Uterus (tissue), 2 donors: ENCODE data around the gene IL37.

Experiments
- POLR2A ChIP-seq, 2 donors: fragments of 450-650 bp; IDR thresholded peaks; one replicate each; pipeline ENCODE4 v1.6.1; 2016; ENCODE audit warnings: antibody characterized with exemption in 2 of 2, mild to moderate bottlenecking in 1 of 2, moderate library complexity in 1 of 2
- TF ChIP-seq, protein P1 (sequence below), 4 experiments: fragments of 200-600 bp in 2 of 4; fragments of 450-650 bp in 2 of 4; sonication (generic) in 2 of 4; IDR thresholded peaks; one replicate each; pipeline ENCODE4 v1.5.1; 2016 to 2019; ENCODE audit warnings: antibody characterized with exemption in 4 of 4, mild to moderate bottlenecking in 2 of 4, moderate library complexity in 1 of 4

DNA sequence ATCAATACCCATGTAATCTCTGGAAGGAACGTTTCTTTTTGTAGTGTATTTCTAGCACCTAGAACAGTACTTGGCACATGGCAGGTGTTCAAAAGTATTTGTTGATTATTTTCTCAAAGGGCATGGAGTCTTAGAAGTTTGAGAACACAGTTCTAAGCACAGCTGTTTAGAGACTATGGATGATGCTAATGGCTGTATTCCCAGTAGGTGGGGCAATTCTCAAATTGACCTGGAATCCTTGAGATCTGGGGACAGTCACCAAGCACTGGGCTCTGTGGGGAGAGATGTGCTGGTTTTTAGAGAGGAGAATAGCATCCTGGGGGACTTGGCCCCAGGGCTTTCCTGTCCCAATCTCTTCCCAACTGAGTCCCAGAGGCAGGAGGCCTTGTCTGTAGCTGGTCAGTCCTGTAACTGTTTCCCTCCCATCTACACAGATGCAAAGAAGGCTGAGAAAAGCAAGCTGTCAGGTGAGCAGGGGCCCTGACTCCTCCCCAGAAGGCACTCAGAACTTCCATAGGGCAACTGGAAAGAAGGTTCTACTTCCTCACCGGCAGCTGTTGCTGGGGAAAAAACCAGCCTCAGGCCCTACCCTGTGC, 49.4 kb downstream of the IL37 start:
- TF ChIP-seq, protein P1, sequence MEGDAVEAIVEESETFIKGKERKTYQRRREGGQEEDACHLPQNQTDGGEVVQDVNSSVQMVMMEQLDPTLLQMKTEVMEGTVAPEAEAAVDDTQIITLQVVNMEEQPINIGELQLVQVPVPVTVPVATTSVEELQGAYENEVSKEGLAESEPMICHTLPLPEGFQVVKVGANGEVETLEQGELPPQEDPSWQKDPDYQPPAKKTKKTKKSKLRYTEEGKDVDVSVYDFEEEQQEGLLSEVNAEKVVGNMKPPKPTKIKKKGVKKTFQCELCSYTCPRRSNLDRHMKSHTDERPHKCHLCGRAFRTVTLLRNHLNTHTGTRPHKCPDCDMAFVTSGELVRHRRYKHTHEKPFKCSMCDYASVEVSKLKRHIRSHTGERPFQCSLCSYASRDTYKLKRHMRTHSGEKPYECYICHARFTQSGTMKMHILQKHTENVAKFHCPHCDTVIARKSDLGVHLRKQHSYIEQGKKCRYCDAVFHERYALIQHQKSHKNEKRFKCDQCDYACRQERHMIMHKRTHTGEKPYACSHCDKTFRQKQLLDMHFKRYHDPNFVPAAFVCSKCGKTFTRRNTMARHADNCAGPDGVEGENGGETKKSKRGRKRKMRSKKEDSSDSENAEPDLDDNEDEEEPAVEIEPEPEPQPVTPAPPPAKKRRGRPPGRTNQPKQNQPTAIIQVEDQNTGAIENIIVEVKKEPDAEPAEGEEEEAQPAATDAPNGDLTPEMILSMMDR (IDR thresholded peaks at IDR 0.05) = no peak
- no peak for TF ChIP-seq POLR2A (IDR thresholded peaks at IDR 0.05)
